Tibial artery (tissue), 4 donors: ENCODE data around the gene COL5A2.

ENCODE experiments used
- DNase-seq, 2 donors: peaks; one replicate each; pipeline ENCODE4 v3.0.0-alpha.2; 2019
- H3K27ac ChIP-seq, 2 donors: fragments of 200-600 bp; sonication (generic) in 1 of 2; 1 replicate in 1 of 2; 2 replicates in 1 of 2; pipeline ENCODE4 v1.5.1; 2018 to 2019; ENCODE audit warnings: mild to moderate bottlenecking in 1 of 2
- H3K27me3 ChIP-seq, 2 donors: fragments of 200-600 bp; sonication (generic) in 1 of 2; one replicate each; pipeline versions ENCODE4 v1.5.1 to v1.6.0; 2016 to 2019
- H3K36me3 ChIP-seq, 3 donors: fragments of 200-600 bp; sonication (generic) in 2 of 3; one replicate each; pipeline ENCODE4 v1.5.1; 2016 to 2019; ENCODE audit warnings: mild to moderate bottlenecking in 2 of 3
- H3K4me1 ChIP-seq, 4 donors: fragments of 200-600 bp; sonication (generic) in 2 of 4; 1 replicate in 3 of 4; 2 replicates in 1 of 4; pipeline ENCODE4 v1.5.1; 2016 to 2019
- H3K4me3 ChIP-seq, 2 donors: fragments of 200-600 bp; sonication (generic) in 1 of 2; 1 replicate in 1 of 2; 2 replicates in 1 of 2; pipeline ENCODE4 v1.5.1; 2018 to 2019; ENCODE audit warnings: mild to moderate bottlenecking in 2 of 2
- H3K9me3 ChIP-seq, 3 donors: fragments of 200-600 bp; sonication (generic) in 1 of 3; one replicate each; pipeline ENCODE4 v1.5.1; 2016 to 2019
- CTCF ChIP-seq, 2 experiments: fragments of 200-600 bp in 1 of 2; fragments of 450-650 bp in 1 of 2; IDR thresholded peaks; one replicate each; pipeline ENCODE4 v1.5.1; 2017 to 2019; ENCODE audit warnings: antibody characterized with exemption in 2 of 2, mild to moderate bottlenecking in 1 of 2, moderate library complexity in 1 of 2
- intact Hi-C: fragments of 100-400 bp; cut with DNase I; formaldehyde crosslinking; loops from one replicate; pipeline ENCODE4 v1.15.0; 2023; ENCODE audit warnings: low total_unique reads

Gene COL5A2

DNA sequence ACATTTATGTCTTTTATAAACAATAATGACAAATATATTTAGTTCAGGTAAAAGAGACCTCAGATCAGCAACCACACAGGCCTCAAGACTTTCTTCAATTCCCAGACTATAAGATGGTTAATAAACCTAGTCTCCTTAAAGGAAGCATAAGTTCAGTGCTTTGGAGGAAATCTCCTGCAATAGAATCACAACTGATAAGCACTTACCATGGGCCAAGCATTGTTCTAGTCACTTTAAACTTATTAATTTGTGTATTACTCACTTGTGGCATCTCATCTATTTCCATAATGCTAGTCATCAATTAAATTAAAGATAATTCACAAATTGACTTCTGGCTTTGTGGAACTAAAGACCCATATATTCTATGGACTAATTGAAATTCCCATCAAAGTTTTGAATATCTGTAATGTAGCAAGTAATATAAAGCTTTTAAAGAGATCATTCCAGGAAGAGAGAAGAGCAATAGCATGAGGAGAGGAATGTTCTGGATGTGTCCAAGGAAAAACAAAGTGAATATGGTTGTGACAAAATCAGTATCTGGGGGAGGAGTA, 163.2 kb downstream of the COL5A2 start:
- DNase-seq, result no peak
- Histone ChIP-seq H3K9me3 (no peaks in the 10 kb centered on the region), H3K4me3 (no peak overlapping the region), H3K36me3 (peaks cover 6 to 16% (median 14%) of the 10 kb centered on the region in 3 donors), H3K4me1 (peaks cover 0 to 65% (median 10%) of the 10 kb centered on the region in 4 donors), H3K27ac (peak overlapping the region; percentile 47 to 55), H3K27me3 (no peaks in the 10 kb centered on the region)
- intact Hi-C loops, result no loop called here
- TF ChIP-seq CTCF (IDR thresholded peaks at IDR 0.05), result no peak

DNA sequence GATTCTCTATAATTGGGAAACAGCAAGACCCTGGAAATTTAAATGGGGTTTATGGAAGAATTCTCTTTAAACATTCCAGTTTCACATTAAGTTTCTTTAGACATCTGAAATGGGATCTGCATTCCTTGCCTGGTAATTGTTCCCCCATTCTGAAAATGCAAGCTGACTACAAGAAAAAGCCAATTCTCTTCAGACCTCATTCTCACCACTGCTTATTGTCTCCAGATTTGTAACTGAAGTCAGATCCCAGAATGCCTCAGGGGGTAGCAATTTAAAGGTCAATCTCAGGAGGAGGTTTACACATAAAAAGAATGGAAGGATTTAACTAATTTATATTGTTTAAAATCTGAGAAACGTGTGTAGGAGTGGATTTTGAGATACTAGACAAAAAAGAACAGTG, 164.2 kb downstream of the COL5A2 start:
- peak overlapping the region; percentile 47 to 55 for H3K27ac ChIP-seq
- H3K4me1 ChIP-seq, result peaks cover 0 to 65% (median 10%) of the 10 kb centered on the region in 4 donors
- no peak for TF ChIP-seq CTCF (IDR thresholded peaks at IDR 0.05)
- peaks cover 16 to 26% (median 24%) of the 10 kb centered on the region in 3 donors for H3K36me3 ChIP-seq
- DNase-seq, result no peak
- H3K27me3 ChIP-seq, result no peaks in the 10 kb centered on the region
- no peak overlapping the region for H3K4me3 ChIP-seq
- no peaks in the 10 kb centered on the region for H3K9me3 ChIP-seq
- intact Hi-C loops, result loop anchor here (2.0 kb wide), 1 partner anchor 21 kb away; no protein-coding TSS in a partner anchor

DNA sequence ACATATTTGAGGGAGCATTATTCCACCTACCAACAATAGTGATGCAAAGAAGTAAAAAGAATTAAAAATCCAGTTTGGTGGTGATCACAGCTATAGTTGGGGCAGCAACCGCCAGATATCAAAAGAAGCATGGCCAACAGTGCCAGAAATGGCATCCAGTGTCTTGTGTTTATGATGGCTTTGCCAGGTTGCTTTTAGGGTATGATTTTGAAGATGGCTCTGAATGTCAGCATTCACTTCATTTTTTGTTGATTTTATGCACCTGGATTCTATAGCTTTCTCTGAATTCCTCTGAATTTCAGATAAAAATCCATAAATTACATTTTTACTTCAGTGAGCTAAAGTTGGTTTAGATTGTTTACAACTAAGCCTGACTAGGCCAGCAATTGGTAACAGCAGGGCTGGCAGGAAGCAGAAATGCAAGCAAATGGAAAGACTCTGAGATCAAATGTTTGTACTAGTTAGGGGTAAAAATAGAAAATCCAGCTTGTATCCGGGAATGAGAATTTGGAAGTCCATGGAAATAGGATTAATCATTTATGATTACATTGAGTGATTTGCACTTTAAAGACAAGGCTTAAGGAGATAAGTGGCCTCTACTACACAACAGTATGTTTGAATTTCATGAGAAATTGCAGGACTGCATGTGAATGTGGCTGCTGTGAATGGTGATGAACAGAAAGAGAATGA, 165.0 kb downstream of the COL5A2 start:
- no peak overlapping the region for H3K4me3 ChIP-seq
- peak overlapping the region; percentile 47 to 55 for H3K27ac ChIP-seq
- peaks cover 24 to 34% (median 31%) of the 10 kb centered on the region in 3 donors for H3K36me3 ChIP-seq
- H3K27me3 ChIP-seq, result no peaks in the 10 kb centered on the region
- H3K4me1 ChIP-seq, result peaks cover 0 to 60% (median 10%) of the 10 kb centered on the region in 4 donors
- no peak for TF ChIP-seq CTCF (IDR thresholded peaks at IDR 0.05)
- DNase-seq, result no peak
- intact Hi-C loops, result loop anchor here (2.0 to 5.0 kb wide), 2 partner anchors 22 to 38 kb away; no protein-coding TSS in a partner anchor
- no peaks in the 10 kb centered on the region for H3K9me3 ChIP-seq

DNA sequence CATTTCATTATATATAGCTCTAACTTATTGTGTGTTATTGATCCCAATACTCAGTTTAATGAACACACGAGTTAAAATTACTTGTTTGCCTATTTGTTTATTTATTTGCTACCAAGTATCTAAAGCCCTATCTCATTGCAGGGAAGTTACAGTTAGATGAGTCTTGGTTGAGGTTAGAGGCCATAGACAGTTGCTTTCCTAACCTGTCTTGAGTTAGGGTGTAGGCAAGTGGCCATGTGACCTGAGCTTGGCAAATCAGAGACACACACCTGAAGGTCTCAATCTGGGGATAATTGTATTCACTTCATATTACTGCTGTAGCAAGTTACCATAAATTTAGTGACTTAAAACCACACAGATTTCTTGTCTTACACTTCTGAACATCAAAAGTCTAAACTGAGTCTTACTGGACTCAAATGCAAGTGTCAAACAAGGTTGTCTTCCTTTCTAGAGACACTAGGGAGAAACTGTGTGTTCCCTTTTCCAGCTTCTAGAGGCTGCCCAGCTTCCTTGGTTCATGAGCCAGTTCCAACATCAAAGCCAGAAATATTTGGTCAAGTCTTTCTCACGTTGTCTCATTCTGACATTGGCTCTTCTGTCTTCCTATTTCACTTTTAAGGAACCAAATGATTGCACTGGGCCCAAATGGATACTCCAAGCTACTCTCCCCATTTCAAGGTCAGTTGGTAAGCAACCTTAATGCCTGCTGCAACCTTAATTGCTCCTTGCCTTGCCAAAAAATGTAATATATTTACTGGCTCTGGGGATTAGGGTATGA, 165.7 kb downstream of the COL5A2 start:
- Histone ChIP-seq H3K27me3 (no peaks in the 10 kb centered on the region), H3K4me1 (peaks cover 0 to 53% (median 10%) of the 10 kb centered on the region in 4 donors), H3K4me3 (no peak overlapping the region), H3K9me3 (no peaks in the 10 kb centered on the region), H3K27ac (peak overlapping the region; percentile 47 to 55), H3K36me3 (peaks cover 29 to 41% (median 36%) of the 10 kb centered on the region in 3 donors)
- DNase-seq, result no peak
- no peak for TF ChIP-seq CTCF (IDR thresholded peaks at IDR 0.05)
- intact Hi-C loops, result loop anchor here (2.0 to 5.0 kb wide), 2 partner anchors 23 to 38 kb away; no protein-coding TSS in a partner anchor

GRCh38 chr2:189013031-189013430, 166.5 kb downstream of the COL5A2 start:
- Histone ChIP-seq H3K4me1 (peaks cover 0 to 45% (median 10%) of the 10 kb centered on the region in 4 donors), H3K9me3 (no peaks in the 10 kb centered on the region), H3K4me3 (no peak overlapping the region), H3K36me3 (peaks cover 37 to 49% (median 44%) of the 10 kb centered on the region in 3 donors), H3K27ac (peak overlapping the region in 1 of 2 donors; percentile 55), H3K27me3 (no peaks in the 10 kb centered on the region)
- no peak for DNase-seq
- no peak for TF ChIP-seq CTCF (IDR thresholded peaks at IDR 0.05)
- intact Hi-C loops, result loop anchor here (5.0 kb wide), 1 partner anchor 39 kb away; no protein-coding TSS in a partner anchor
